NCI-H1694 treated with DMSO at 0.1 percent for 48 hours (cell line): Measurements from ENCODE around the gene CNOT10.
"Not testable (repeated sequence)": the region's sequence is repeated elsewhere in the genome, so short reads cannot be mapped to it uniquely, and the experiment has no call there.

ENCODE experiments used
- DNase-seq: peaks from one replicate; lab custom pipeline; 2025; lab: John Stamatoyannopoulos, UW

Gene CNOT10

GRCh38 chr3:32757618-32758374 is 72.8 kb downstream of the CNOT10 start:
- no peak for DNase-seq

GRCh38 chr3:32758375-32758753 is 73.4 kb downstream of the CNOT10 start:
- no peak for DNase-seq

GRCh38 chr3:32759342-32759741 is 74.4 kb downstream of the CNOT10 start:
- no peak for DNase-seq

GRCh38 chr3:32764481-32764880 is 79.5 kb downstream of the CNOT10 start:
- no peak for DNase-seq

GRCh38 chr3:32778389-32778788 is 93.4 kb downstream of the CNOT10 start:
- no peak for DNase-seq

GRCh38 chr3:32780071-32780734 is 95.2 kb downstream of the CNOT10 start:
- no peak for DNase-seq

GRCh38 chr3:32780735-32781210 is 95.8 kb downstream of the CNOT10 start:
- DNase-seq, result no peak

- peak; percentile 14 for DNase-seq
Measured at GRCh38 chr3:32781211-32781968, 96.4 kb downstream of the CNOT10 start.

GRCh38 chr3:32781969-32782270 is 96.9 kb downstream of the CNOT10 start:
- DNase-seq, result not testable (repeated sequence)

GRCh38 chr3:32782407-32782806 is 97.4 kb downstream of the CNOT10 start:
- DNase-seq, result no peak

GRCh38 chr3:32791833-32792232 is 106.8 kb downstream of the CNOT10 start:
- no peak for DNase-seq

GRCh38 chr3:32794487-32795308 is 109.7 kb downstream of the CNOT10 start:
- no peak for DNase-seq

- DNase-seq, result not testable (repeated sequence)
Measured at GRCh38 chr3:32796384-32796950, 111.5 kb downstream of the CNOT10 start.

- no peak for DNase-seq
Measured at GRCh38 chr3:32797776-32798175, 112.8 kb downstream of the CNOT10 start.

GRCh38 chr3:32801440-32801839 is 116.5 kb downstream of the CNOT10 start:
- not testable (repeated sequence) for DNase-seq

GRCh38 chr3:32813180-32813579 is 128.2 kb downstream of the CNOT10 start:
- no peak for DNase-seq

- DNase-seq, result no peak
Measured at GRCh38 chr3:32814361-32814760, 129.4 kb downstream of the CNOT10 start.

- no peak for DNase-seq
Measured at GRCh38 chr3:32815841-32816438, 131.0 kb downstream of the CNOT10 start.

- DNase-seq, result no peak
Measured at GRCh38 chr3:32816439-32817256, 131.7 kb downstream of the CNOT10 start.

- DNase-seq, result no peak
Measured at GRCh38 chr3:32817257-32817557, 132.2 kb downstream of the CNOT10 start.
